Cardiac fibroblast (primary cell): ENCODE data around the gene GPLD1.
"Not testable (repeated sequence)": the region's sequence is repeated elsewhere in the genome, so short reads cannot be mapped to it uniquely, and the experiment has no call there.

Experiments
- DNase-seq, 2 donors: peaks; one replicate each; pipeline versions ENCODE4 v3.0.0 to v3.0.0-alpha.2; 2010; ENCODE audit warnings: low read depth in 2 of 2
- H3K4me3 ChIP-seq, 2 donors: replicated peaks in 1 of 2; 1 replicate in 1 of 2; 2 replicates in 1 of 2; pipeline ENCODE4 v1.5.1; 2011; ENCODE audit warnings: low read depth in 2 of 2, low read length in 2 of 2, mild to moderate bottlenecking in 2 of 2, moderate library complexity in 1 of 2
- CTCF ChIP-seq: IDR thresholded peaks from one replicate; pipeline ENCODE4 v1.5.1; 2011; ENCODE audit warnings: low read depth, mild to moderate bottlenecking, low read length, inconsistent platforms

The GPLD1 gene

GRCh38 chr6:24419526-24419925, 69.9 kb downstream of the GPLD1 start:
- H3K4me3 ChIP-seq, result no peak overlapping the region
- no peak for TF ChIP-seq CTCF
- DNase-seq, result no peak

GRCh38 chr6:24415753-24416152, 73.6 kb downstream of the GPLD1 start:
- no peak overlapping the region for H3K4me3 ChIP-seq
- no peak for DNase-seq
- no peak for TF ChIP-seq CTCF

GRCh38 chr6:24414531-24414930, 74.8 kb downstream of the GPLD1 start:
- not testable (repeated sequence) for DNase-seq, H3K4me3 ChIP-seq

- TF ChIP-seq CTCF, result no peak
- DNase-seq, result no peak
- no peak overlapping the region for H3K4me3 ChIP-seq
Observed at GRCh38 chr6:24412294-24412693, 77.1 kb downstream of the GPLD1 start.

- no peak overlapping the region for H3K4me3 ChIP-seq
- DNase-seq, result no peak
- no peak for TF ChIP-seq CTCF
Observed at GRCh38 chr6:24410622-24411021, 78.8 kb downstream of the GPLD1 start.

GRCh38 chr6:24408719-24409410, 80.5 kb downstream of the GPLD1 start:
- no peak for TF ChIP-seq CTCF
- no peak for DNase-seq
- no peak overlapping the region for H3K4me3 ChIP-seq

- no peak for DNase-seq
- no peak for TF ChIP-seq CTCF
- no peak overlapping the region for H3K4me3 ChIP-seq
Observed at GRCh38 chr6:24405262-24405661, 84.1 kb downstream of the GPLD1 start.
